Fibroblast of lung (primary cell): ENCODE data around the gene APOLD1. TPM values are rescaled to one million over a fixed set of nuclear protein-coding genes. Genes with fewer than 3 reads are reported as not detected.

Experiments used
- DNase-seq, 2 donors: peaks; one replicate each; pipeline versions ENCODE4 v3.0.0 to v3.0.0-alpha.2; 2010; ENCODE audit warnings: low read depth in 2 of 2
- H2AFZ ChIP-seq: 2 replicates; pipeline ENCODE4 v1.5.1; 2012; ENCODE audit warnings: low read length, control low read depth, inconsistent platforms
- H3K27ac ChIP-seq: 2 replicates; pipeline ENCODE4 v1.5.1; 2011; ENCODE audit warnings: low read length, control low read depth; ENCODE audit not compliant: insufficient read depth
- H3K27me3 ChIP-seq: 2 replicates; pipeline ENCODE4 v1.5.1; 2011; ENCODE audit warnings: mild to moderate bottlenecking, low read length; ENCODE audit not compliant: control insufficient read depth, insufficient read depth
- H3K36me3 ChIP-seq: 2 replicates; pipeline ENCODE4 v1.5.1; 2011; ENCODE audit warnings: low read length; ENCODE audit not compliant: control insufficient read depth, insufficient read depth
- H3K4me1 ChIP-seq: 2 replicates; pipeline ENCODE4 v1.5.1; 2011; ENCODE audit warnings: low read length; ENCODE audit not compliant: control insufficient read depth, insufficient read depth; ENCODE audit errors: extremely low read depth
- H3K4me2 ChIP-seq: 2 replicates; pipeline ENCODE4 v1.5.1; 2011; ENCODE audit warnings: low read length, control low read depth; ENCODE audit not compliant: insufficient read depth; ENCODE audit errors: extremely low read depth
- H3K4me3 ChIP-seq, 4 experiments: fragments of 200-600 bp in 1 of 4; sonication (generic) in 1 of 4; replicated peaks in 1 of 4; 2 replicates each; pipeline ENCODE4 v1.5.1; 2011 to 2016; ENCODE audit warnings: low read length in 4 of 4, low read depth in 3 of 4, mild to moderate bottlenecking in 3 of 4, control low read depth in 2 of 4, inconsistent platforms in 1 of 4, mixed read lengths in 1 of 4; ENCODE audit not compliant: insufficient read depth in 1 of 4; ENCODE audit errors: control extremely low read depth in 1 of 4
- H3K79me2 ChIP-seq: 2 replicates; pipeline ENCODE4 v1.5.1; 2012; ENCODE audit warnings: mild to moderate bottlenecking, low read length, inconsistent platforms; ENCODE audit not compliant: control insufficient read depth, insufficient read depth
- H3K9ac ChIP-seq: 2 replicates; pipeline ENCODE4 v1.5.1; 2011; ENCODE audit warnings: mild to moderate bottlenecking, low read length, control low read depth; ENCODE audit not compliant: insufficient read depth
- H3K9me3 ChIP-seq: 2 replicates; pipeline ENCODE4 v1.5.1; 2012; ENCODE audit warnings: low read depth, low read length; ENCODE audit not compliant: control insufficient read depth, insufficient read depth
- H4K20me1 ChIP-seq: 2 replicates; pipeline ENCODE4 v1.5.1; 2011; ENCODE audit warnings: low read length; ENCODE audit not compliant: control insufficient read depth, insufficient read depth; ENCODE audit errors: extremely low read depth
- CTCF ChIP-seq, 2 donors: IDR thresholded peaks in 1 of 2; conservative IDR thresholded peaks in 1 of 2; 1 replicate in 1 of 2; 2 replicates in 1 of 2; pipeline ENCODE4 v1.5.1; 2011 to 2012; ENCODE audit warnings: low read length in 2 of 2, control low read depth in 1 of 2, inconsistent platforms in 1 of 2, low read depth in 1 of 2, mild to moderate bottlenecking in 1 of 2
- EZH2 ChIP-seq: IDR thresholded peaks from 2 replicates; pipeline ENCODE4 v1.5.1; 2012; ENCODE audit warnings: low read length, control low read depth, mild to moderate bottlenecking; ENCODE audit errors: missing control alignments
- polyA plus RNA-seq, 2 donors: library from polyadenylated mRNA; depleted of rRNA in 1 of 2; stranded (reverse) in 1 of 2; unstranded in 1 of 2; fragments of >200 nt; gene quantifications; 2 replicates each; pipeline ENCODE4 v1.2.1, GENCODE V29; 2011 to 2012; ENCODE audit warnings: missing spikeins in 1 of 2
- total RNA-seq: library from RNA; depleted of rRNA; stranded (reverse); fragments of >200 nt; gene quantifications from 2 replicates; pipeline ENCODE4 v1.2.1, GENCODE V29; 2014

Gene APOLD1
- total and polyA plus RNA-seq, 2 donors (not counting 1 experiment from before 2014, with no cell fraction given) = 3.1 to 3.2 TPM

GRCh38 chr12:12835378-12836146 is 50.1 kb downstream of the APOLD1 start:
- H3K79me2 ChIP-seq = no peaks in the 10 kb centered on the region
- no peak overlapping the region for H3K9ac ChIP-seq
- no peaks in the 10 kb centered on the region for H3K9me3 ChIP-seq

GRCh38 chr12:12836571-12836970 is 51.1 kb downstream of the APOLD1 start:
- Histone ChIP-seq H3K4me2 (no peak overlapping the region), H3K4me3 (no peak overlapping the region), H3K27ac (no peak overlapping the region), H3K36me3 (peaks cover 4% of the 10 kb centered on the region), H3K9me3 (no peaks in the 10 kb centered on the region), H3K9ac (no peak overlapping the region), H4K20me1 (no peaks in the 10 kb centered on the region), H3K79me2 (no peaks in the 10 kb centered on the region), H3K27me3 (no peaks in the 10 kb centered on the region), H2AFZ (no peak overlapping the region), H3K4me1 (peaks cover 10% of the 10 kb centered on the region)
- TF ChIP-seq CTCF (conservative IDR thresholded peaks at IDR 0.05 in 1 of 2, IDR thresholded peaks at IDR 0.05 in 1 of 2; ENCODE audit: low read depth in 1 of 2, low read length in 2 of 2) (no peak), EZH2 (no peak)
- DNase-seq = peak in 1 of 2 donors; percentile 22

More at GRCh38 chr12:12835378-12836146, 50.1 kb downstream of the APOLD1 start:
- peak in 1 of 2 donors; percentile 81 for DNase-seq
- Histone ChIP-seq H2AFZ (no peak overlapping the region), H3K27me3 (no peaks in the 10 kb centered on the region), H4K20me1 (no peaks in the 10 kb centered on the region), H3K4me3 (no peak overlapping the region), H3K4me2 (no peak overlapping the region), H3K27ac (no peak overlapping the region), H3K4me1 (peaks cover 10% of the 10 kb centered on the region), H3K36me3 (peaks cover 6% of the 10 kb centered on the region)
- no peak for TF ChIP-seq EZH2
- no peak for TF ChIP-seq CTCF (conservative IDR thresholded peaks at IDR 0.05 in 1 of 2, IDR thresholded peaks at IDR 0.05 in 1 of 2; ENCODE audit: low read depth in 1 of 2, low read length in 2 of 2)

- peak overlapping the region; percentile 55 for H3K27ac ChIP-seq
- H3K4me3 ChIP-seq = no peak overlapping the region
- peaks cover 4% of the 10 kb centered on the region for H3K36me3 ChIP-seq
- no peak overlapping the region for H2AFZ ChIP-seq
- H3K4me2 ChIP-seq = no peak overlapping the region
- H3K79me2 ChIP-seq = no peaks in the 10 kb centered on the region
- H3K4me1 ChIP-seq = peaks cover 10% of the 10 kb centered on the region
- H4K20me1 ChIP-seq = no peaks in the 10 kb centered on the region
- H3K9me3 ChIP-seq = no peaks in the 10 kb centered on the region
- H3K27me3 ChIP-seq = no peaks in the 10 kb centered on the region
- peak; percentile 56 to 67 for TF ChIP-seq CTCF (conservative IDR thresholded peaks at IDR 0.05 in 1 of 2, IDR thresholded peaks at IDR 0.05 in 1 of 2; ENCODE audit: low read depth in 1 of 2, low read length in 2 of 2)
- no peak for TF ChIP-seq EZH2
- peak; percentile 79 to 81 for DNase-seq
- H3K9ac ChIP-seq = no peak overlapping the region
Observed at GRCh38 chr12:12837025-12837812, 51.8 kb downstream of the APOLD1 start.
